Measurements from ENCODE around the gene LARGE1. TPM values are rescaled to one million over a fixed set of nuclear protein-coding genes. Genes with fewer than 3 reads are reported as not detected.
"Not testable (repeated sequence)": the region's sequence is repeated elsewhere in the genome, so short reads cannot be mapped to it uniquely, and the experiment has no call there.

Gene LARGE1
- total RNA-seq, 4 donors from 2014 or later: 24.9 to 51.0 (median 32.7) TPM

- no peak for DNase-seq (ENCODE audit: low spot score in 2 of 2)
- peaks cover 0 to 13% (median 3%) of the 10 kb centered on the region in 4 donors for H3K9me3 ChIP-seq
- TF ChIP-seq, protein P1, sequence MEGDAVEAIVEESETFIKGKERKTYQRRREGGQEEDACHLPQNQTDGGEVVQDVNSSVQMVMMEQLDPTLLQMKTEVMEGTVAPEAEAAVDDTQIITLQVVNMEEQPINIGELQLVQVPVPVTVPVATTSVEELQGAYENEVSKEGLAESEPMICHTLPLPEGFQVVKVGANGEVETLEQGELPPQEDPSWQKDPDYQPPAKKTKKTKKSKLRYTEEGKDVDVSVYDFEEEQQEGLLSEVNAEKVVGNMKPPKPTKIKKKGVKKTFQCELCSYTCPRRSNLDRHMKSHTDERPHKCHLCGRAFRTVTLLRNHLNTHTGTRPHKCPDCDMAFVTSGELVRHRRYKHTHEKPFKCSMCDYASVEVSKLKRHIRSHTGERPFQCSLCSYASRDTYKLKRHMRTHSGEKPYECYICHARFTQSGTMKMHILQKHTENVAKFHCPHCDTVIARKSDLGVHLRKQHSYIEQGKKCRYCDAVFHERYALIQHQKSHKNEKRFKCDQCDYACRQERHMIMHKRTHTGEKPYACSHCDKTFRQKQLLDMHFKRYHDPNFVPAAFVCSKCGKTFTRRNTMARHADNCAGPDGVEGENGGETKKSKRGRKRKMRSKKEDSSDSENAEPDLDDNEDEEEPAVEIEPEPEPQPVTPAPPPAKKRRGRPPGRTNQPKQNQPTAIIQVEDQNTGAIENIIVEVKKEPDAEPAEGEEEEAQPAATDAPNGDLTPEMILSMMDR (IDR thresholded peaks at IDR 0.05): no peak
- TF ChIP-seq POLR2A (IDR thresholded peaks at IDR 0.05) (no peak), EP300 (IDR thresholded peaks at IDR 0.05) (no peak)
- no peaks in the 10 kb centered on the region for H3K27me3 ChIP-seq
- H3K27ac ChIP-seq: no peak overlapping the region
- H3K4me1 ChIP-seq: peaks cover 0 to 13% (median 0%) of the 10 kb centered on the region in 4 donors
- no peak overlapping the region for H3K4me3 ChIP-seq
- no peaks in the 10 kb centered on the region for H3K36me3 ChIP-seq
- WGBS, 2 donors: 86 to 90% methylated on average over 2 of the region's 2 CpGs
Measured at GRCh38 chr22:33464698-33465097, 455.6 kb downstream of the LARGE1 start.

DNA sequence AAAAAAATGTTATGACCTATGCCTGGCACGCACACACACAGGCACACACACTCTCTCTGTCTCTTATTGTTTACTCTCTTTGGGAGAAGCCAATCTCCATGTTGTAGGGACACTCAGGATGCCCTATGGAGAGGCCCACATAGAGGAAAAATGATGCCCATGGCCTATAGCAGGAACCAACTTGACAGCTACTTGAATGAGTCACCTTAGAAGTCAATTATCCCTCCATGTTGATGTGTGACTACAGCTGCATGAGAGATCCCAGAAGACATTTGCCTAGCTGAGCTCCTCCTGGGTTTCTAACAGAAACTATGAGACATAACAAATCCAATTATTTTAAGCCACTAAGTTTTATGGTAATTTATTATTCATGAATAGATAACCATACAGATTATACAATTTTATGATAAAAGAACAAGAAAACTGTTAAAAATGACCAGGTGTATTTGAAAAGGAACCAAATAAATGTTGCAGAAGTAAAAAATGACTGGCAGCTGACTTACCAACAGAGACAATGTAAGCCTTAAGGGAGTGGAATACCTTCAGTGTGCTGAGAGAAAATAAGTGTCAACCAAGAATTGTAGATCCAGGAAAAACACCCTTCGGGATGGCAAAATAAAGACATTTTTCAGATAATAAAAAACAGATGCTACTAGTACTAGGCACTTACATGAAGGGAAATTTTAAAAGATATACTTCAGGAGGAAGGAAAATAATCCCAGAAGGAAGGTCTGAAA is 458.4 kb downstream of the LARGE1 start:
- 63 to 69% methylated on average over 2 of the region's 2 CpGs for WGBS, 2 donors
- H3K36me3 ChIP-seq: no peaks in the 10 kb centered on the region
- H3K9me3 ChIP-seq: peaks cover 0 to 13% (median 3%) of the 10 kb centered on the region in 4 donors
- no peak overlapping the region for H3K4me3 ChIP-seq
- H3K4me1 ChIP-seq: peaks cover 0 to 6% (median 0%) of the 10 kb centered on the region in 4 donors
- TF ChIP-seq POLR2A (IDR thresholded peaks at IDR 0.05) (no peak), EP300 (IDR thresholded peaks at IDR 0.05) (no peak)
- TF ChIP-seq, protein P1 (IDR thresholded peaks at IDR 0.05): no peak
- no peaks in the 10 kb centered on the region for H3K27me3 ChIP-seq
- H3K27ac ChIP-seq: no peak overlapping the region
- no peak for DNase-seq (ENCODE audit: low spot score in 2 of 2)

- DNase-seq (ENCODE audit: low spot score in 2 of 2); H3K4me1 ChIP-seq; H3K27me3 ChIP-seq; H3K27ac ChIP-seq; H3K4me3 ChIP-seq; H3K36me3 ChIP-seq: not testable (repeated sequence)
- 85 to 100% methylated on average over 1 of the region's 1 CpG for WGBS, 2 donors
- H3K9me3 ChIP-seq: peaks cover 0 to 13% (median 3%) of the 10 kb centered on the region in 4 donors
Measured at GRCh38 chr22:33461245-33461644, 459.0 kb downstream of the LARGE1 start.

DNA sequence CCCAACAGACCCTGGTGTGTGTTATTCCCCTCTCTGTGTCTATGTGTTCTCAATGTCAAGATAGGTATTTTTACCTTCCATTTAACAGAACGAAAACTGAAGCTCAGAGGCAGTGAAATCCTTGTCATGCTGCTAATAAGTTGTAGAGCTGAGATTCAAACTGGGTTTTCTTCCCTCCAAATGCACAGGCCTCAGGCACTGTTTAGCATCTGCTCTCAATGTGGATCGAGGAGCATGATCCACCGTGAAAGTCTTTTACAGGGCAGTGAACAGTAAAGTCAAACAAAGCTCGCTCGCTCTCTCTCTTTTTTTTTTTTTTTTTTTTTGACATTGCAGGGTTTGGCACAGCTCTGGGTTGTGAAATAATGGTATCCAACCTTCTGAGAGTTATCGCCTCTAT is 461.1 kb downstream of the LARGE1 start:
- Histone ChIP-seq H3K27me3 (no peaks in the 10 kb centered on the region), H3K4me1 (no peaks in the 10 kb centered on the region), H3K9me3 (peaks cover 0 to 13% (median 3%) of the 10 kb centered on the region in 4 donors), H3K27ac (no peak overlapping the region), H3K4me3 (no peak overlapping the region), H3K36me3 (no peaks in the 10 kb centered on the region)
- no peak for TF ChIP-seq EP300 (IDR thresholded peaks at IDR 0.05)
- TF ChIP-seq, protein P1 (IDR thresholded peaks at IDR 0.05): no peak
- TF ChIP-seq POLR2A (IDR thresholded peaks at IDR 0.05): no peak
- no peak for DNase-seq (ENCODE audit: low spot score in 2 of 2)
- WGBS, 2 donors: 81 to 83% methylated on average over 6 of the region's 6 CpGs

DNA sequence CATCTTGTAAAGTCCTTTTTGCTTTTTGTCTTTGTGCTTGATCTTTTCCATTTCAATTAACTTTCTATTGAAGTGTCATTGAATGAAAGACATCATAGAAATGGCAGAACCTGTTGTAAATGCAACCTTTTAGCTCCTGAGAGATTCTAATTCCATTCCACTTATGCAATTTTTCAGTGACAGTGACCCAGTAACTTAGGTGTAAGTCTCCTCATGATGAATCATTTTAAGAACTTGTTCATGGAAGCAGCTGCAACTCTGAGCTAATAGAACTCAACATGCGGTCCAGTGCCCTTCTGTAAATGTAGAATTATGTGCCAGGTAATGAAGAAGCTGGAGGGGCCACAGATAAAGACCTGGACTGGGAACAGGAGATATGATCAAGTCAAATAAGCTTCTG is 463.8 kb downstream of the LARGE1 start:
- Histone ChIP-seq H3K4me3 (no peak overlapping the region), H3K4me1 (no peaks in the 10 kb centered on the region), H3K27me3 (no peaks in the 10 kb centered on the region), H3K36me3 (no peaks in the 10 kb centered on the region), H3K9me3 (no peaks in the 10 kb centered on the region), H3K27ac (no peak overlapping the region)
- 93 to 100% methylated on average over 1 of the region's 1 CpG for WGBS, 2 donors
- no peak for DNase-seq (ENCODE audit: low spot score in 2 of 2)
- TF ChIP-seq, protein P1 (IDR thresholded peaks at IDR 0.05): no peak
- no peak for TF ChIP-seq POLR2A (IDR thresholded peaks at IDR 0.05)
- no peak for TF ChIP-seq EP300 (IDR thresholded peaks at IDR 0.05)

Measured in tibial nerve (tissue), 4 donors.